ENCODE measurements around the gene SLC6A19.

DNA sequence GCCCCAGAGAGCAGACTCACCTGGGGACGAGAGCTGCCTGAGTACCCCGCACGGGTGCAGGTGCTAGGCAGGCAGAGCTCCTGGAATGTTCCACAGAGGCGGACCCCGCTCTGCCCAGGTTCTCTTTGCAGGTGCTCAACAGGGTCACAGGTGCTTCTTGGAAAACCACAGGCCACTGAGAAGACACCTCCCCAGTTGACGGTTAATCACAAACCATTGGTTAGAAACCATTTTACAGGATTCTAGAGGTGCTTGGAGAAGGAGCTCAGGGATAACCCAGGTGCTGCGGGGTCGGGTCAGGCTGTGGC is 17.3 kb upstream of the SLC6A19 start:
- TF ChIP-seq POLR2A (IDR thresholded peaks at IDR 0.05; ENCODE audit: low read depth, low read length) = no peak
- no peak for TF ChIP-seq TAF1 (IDR thresholded peaks at IDR 0.05; ENCODE audit: borderline replicate concordance, low read depth, low read length)

Measured in GM12892 (cell line).